ENCODE results near the gene C11orf21. TPM values are rescaled to one million over a fixed set of nuclear protein-coding genes. Genes with fewer than 3 reads are reported as not detected.

Gene C11orf21
- total RNA-seq, 2 experiments from 2014 or later = 0.47 to 2.5 TPM

DNA sequence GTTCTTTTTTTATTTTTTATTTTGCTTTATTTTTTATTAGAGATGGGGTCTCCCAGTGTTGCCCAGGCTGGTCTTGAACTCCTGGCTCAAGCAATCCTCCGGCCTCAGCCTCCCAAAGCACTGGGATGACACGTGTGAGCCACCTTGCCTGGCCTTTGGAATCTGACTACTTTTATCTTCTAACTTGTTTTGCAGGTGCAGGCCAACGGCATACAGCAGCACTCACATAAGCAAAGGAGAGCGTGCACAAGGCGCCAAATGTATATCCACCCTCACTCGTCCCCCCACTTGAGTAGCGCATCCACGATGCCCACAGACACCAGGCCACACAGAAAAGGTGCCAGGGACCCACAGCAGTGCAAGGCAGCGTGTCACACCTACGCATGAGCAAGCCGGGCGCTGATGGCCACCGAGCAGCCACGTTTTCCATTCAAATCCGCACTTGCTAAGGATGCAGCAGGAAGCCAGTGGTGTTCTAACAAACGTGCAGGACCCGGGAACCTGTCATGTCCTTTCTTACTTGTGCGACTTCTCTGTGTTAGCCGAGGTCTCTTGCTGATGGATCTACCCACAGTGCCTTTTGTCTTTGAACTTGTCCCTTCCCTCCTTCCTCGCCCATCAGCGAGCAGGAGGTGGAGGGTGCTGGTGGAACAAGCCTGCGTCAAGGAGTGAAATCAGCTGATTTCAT is 37.2 kb downstream of the C11orf21 start:
- Histone ChIP-seq H3K27ac (ENCODE audit: low read depth, low read length, poor library complexity, severe bottlenecking) (no peak overlapping the region), H4K20me1 (ENCODE audit: insufficient read depth, low read length) (no peaks in the 10 kb centered on the region), H3K36me3 (ENCODE audit: insufficient read depth, low read length) (no peaks in the 10 kb centered on the region), H3K79me2 (ENCODE audit: insufficient read depth, low read depth, low read length) (no peaks in the 10 kb centered on the region), H3K4me3 (ENCODE audit: low read depth, low read length, poor library complexity, severe bottlenecking) (no peak overlapping the region), H3K9me3 (ENCODE audit: low read length) (no peaks in the 10 kb centered on the region), H3K9me2 (ENCODE audit: insufficient read depth, low read length) (no peaks in the 10 kb centered on the region), H2AFZ (ENCODE audit: low read length) (no peak overlapping the region), H3K4me2 (ENCODE audit: low read length) (no peak overlapping the region), H3K4me1 (ENCODE audit: insufficient read depth, low read length, poor library complexity, severe bottlenecking) (peaks cover 11% of the 10 kb centered on the region)
- CTCF ChIA-PET (ENCODE audit: unreplicated experiment) = no interaction called here
- POLR2A ChIA-PET = no interaction called here
- TF ChIP-seq, protein P1, sequence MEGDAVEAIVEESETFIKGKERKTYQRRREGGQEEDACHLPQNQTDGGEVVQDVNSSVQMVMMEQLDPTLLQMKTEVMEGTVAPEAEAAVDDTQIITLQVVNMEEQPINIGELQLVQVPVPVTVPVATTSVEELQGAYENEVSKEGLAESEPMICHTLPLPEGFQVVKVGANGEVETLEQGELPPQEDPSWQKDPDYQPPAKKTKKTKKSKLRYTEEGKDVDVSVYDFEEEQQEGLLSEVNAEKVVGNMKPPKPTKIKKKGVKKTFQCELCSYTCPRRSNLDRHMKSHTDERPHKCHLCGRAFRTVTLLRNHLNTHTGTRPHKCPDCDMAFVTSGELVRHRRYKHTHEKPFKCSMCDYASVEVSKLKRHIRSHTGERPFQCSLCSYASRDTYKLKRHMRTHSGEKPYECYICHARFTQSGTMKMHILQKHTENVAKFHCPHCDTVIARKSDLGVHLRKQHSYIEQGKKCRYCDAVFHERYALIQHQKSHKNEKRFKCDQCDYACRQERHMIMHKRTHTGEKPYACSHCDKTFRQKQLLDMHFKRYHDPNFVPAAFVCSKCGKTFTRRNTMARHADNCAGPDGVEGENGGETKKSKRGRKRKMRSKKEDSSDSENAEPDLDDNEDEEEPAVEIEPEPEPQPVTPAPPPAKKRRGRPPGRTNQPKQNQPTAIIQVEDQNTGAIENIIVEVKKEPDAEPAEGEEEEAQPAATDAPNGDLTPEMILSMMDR (conservative IDR thresholded peaks at IDR 0.05; ENCODE audit: low read length) = no peak
- TF ChIP-seq EZH2phosphoT487 (IDR thresholded peaks at IDR 0.05; ENCODE audit: borderline replicate concordance, low read depth, low read length) = no peak
- no TSS peak for BruUV-seq (replicated peaks)
- intact Hi-C loops (cut with micrococcal nuclease; ENCODE audit: unreplicated experiment) = loop anchor here (1.0 kb wide), 1 partner anchor 67 kb away; no protein-coding TSS in a partner anchor
- no peak for DNase-seq (ENCODE audit: low spot score)

DNA sequence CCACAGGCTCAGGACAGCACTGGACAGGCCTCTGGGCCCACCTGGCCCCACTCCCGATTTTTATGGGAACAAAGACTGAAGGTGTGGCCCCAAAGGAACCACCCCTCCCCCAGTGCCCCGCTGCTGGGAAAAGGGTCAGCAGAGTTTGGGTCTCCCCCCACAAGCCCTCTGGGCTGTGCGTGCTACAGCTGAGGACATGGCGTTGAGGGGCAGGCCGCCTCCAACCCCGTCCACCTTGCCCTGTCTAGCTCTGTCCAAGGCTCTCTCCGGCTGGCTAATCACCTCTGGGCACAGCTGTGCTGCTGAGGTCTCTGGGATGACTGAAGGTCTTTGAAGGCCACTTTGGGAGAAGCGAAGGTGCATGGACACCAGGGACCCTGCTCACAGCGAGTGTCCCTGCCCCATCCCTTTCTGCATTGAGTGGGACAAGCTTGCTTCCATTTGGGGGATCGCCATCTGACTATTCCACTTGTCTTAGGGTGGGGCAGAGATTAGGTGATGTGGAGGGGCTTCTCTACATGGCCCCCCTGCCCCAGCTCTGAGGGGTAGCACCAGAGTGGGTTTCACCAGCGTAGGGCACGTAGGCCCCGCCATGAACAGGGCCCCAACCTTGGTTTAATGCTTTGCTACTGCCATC is 37.9 kb downstream of the C11orf21 start:
- no peak overlapping the region for H3K4me2 ChIP-seq (ENCODE audit: low read length)
- intact Hi-C loops (cut with micrococcal nuclease; ENCODE audit: unreplicated experiment) = no loop called here
- DNase-seq (ENCODE audit: low spot score) = no peak

More for the DNA sequence above, 37.9 kb downstream of the C11orf21 start:
- Histone ChIP-seq H2AFZ (ENCODE audit: low read length) (no peak overlapping the region), H3K27ac (ENCODE audit: low read depth, low read length, poor library complexity, severe bottlenecking) (no peak overlapping the region), H3K4me1 (ENCODE audit: insufficient read depth, low read length, poor library complexity, severe bottlenecking) (peaks cover 11% of the 10 kb centered on the region), H4K20me1 (ENCODE audit: insufficient read depth, low read length) (no peaks in the 10 kb centered on the region), H3K4me3 (ENCODE audit: low read depth, low read length, poor library complexity, severe bottlenecking) (no peak overlapping the region), H3K36me3 (ENCODE audit: insufficient read depth, low read length) (no peaks in the 10 kb centered on the region), H3K9me2 (ENCODE audit: insufficient read depth, low read length) (no peaks in the 10 kb centered on the region), H3K79me2 (ENCODE audit: insufficient read depth, low read depth, low read length) (no peaks in the 10 kb centered on the region), H3K9me3 (ENCODE audit: low read length) (no peaks in the 10 kb centered on the region)
- TF ChIP-seq EZH2phosphoT487 (IDR thresholded peaks at IDR 0.05; ENCODE audit: borderline replicate concordance, low read depth, low read length) = no peak
- TF ChIP-seq, protein P1 (conservative IDR thresholded peaks at IDR 0.05; ENCODE audit: low read length) = no peak
- ChIA-PET POLR2A (no interaction called here), CTCF (ENCODE audit: unreplicated experiment) (no interaction called here)
- BruUV-seq (replicated peaks) = no TSS peak

All from OCI-LY7 (cell line).